Stomach (tissue), 9 donors: ENCODE results near the gene FBXW8. TPM values are rescaled to one million over a fixed set of nuclear protein-coding genes. Genes with fewer than 3 reads are reported as not detected.

ENCODE experiments used
- DNase-seq, 2 donors: peaks; one replicate each; pipeline versions ENCODE4 v3.0.0 to v3.0.0-alpha.2; 2013 to 2019
- H3K27ac ChIP-seq, 5 donors: fragments of 200-600 bp in 4 of 5; sonication (generic) in 4 of 5; one replicate each; pipeline ENCODE4 v1.5.1; 2013 to 2019; ENCODE audit warnings: mild to moderate bottlenecking in 1 of 5, moderate library complexity in 1 of 5
- H3K27me3 ChIP-seq, 3 donors: fragments of 200-600 bp; sonication (generic); one replicate each; pipeline ENCODE4 v1.5.1; 2017 to 2019; ENCODE audit warnings: mixed run types in 1 of 3
- H3K36me3 ChIP-seq, 4 donors: fragments of 200-600 bp; sonication (generic); 1 replicate in 3 of 4; 2 replicates in 1 of 4; pipeline ENCODE4 v1.5.1; 2016 to 2019
- H3K4me1 ChIP-seq, 4 donors: fragments of 200-600 bp; sonication (generic); one replicate each; pipeline ENCODE4 v1.5.1; 2016 to 2019
- H3K4me3 ChIP-seq, 4 donors: fragments of 200-600 bp; sonication (generic) in 3 of 4; one replicate each; pipeline ENCODE4 v1.5.1; 2016 to 2019; ENCODE audit warnings: mild to moderate bottlenecking in 1 of 4
- H3K9me3 ChIP-seq, 4 donors: fragments of 200-600 bp; sonication (generic); one replicate each; pipeline ENCODE4 v1.5.1; 2016 to 2019
- EP300 ChIP-seq: sonication (generic); formaldehyde crosslinking; IDR thresholded peaks from one replicate; pipeline ENCODE4 v1.6.1; 2017; ENCODE audit warnings: antibody characterized with exemption
- POLR2A ChIP-seq, 4 donors: fragments of 450-650 bp; IDR thresholded peaks; one replicate each; pipeline ENCODE4 v1.6.1; 2016; ENCODE audit warnings: antibody characterized with exemption in 4 of 4, control low read depth in 2 of 4, mild to moderate bottlenecking in 1 of 4, moderate library complexity in 1 of 4
- POLR2AphosphoS5 ChIP-seq, 3 donors: sonication (generic); formaldehyde crosslinking; IDR thresholded peaks; one replicate each; pipeline ENCODE4 v1.6.1; 2016; ENCODE audit warnings: antibody characterized with exemption in 3 of 3
- WGBS, 5 donors: extraction: QIAGEN DNeasy Blood & Tissue Kit in 3 of 5; methylation state at CpG; one replicate each; pipeline versions ENCODE4 v1.1.5 to v1.1.7; 2013 to 2018; 5-methylcytosine and 5-hydroxymethylcytosine counted together
- intact Hi-C: fragments of 100-400 bp; cut with DNase I; formaldehyde crosslinking; loops from one replicate; pipeline ENCODE4 v1.15.1; 2023; ENCODE audit warnings: low total_unique reads
- polyA plus RNA-seq, 3 donors: library from polyadenylated mRNA; stranded (reverse); fragments of 200-250 nt; gene quantifications; one replicate each; pipeline ENCODE4 v1.2.3, GENCODE V29; 2013
- total RNA-seq, 5 donors: library from RNA; depleted of rRNA; stranded (reverse); fragments of >200 nt; gene quantifications; one replicate each; pipeline versions ENCODE4 v1.1.0 to v1.2.3, GENCODE V29; 2014 to 2016
- TF ChIP-seq, protein P1 (sequence below), 7 experiments: fragments of 450-650 bp in 4 of 7; fragments of 200-600 bp in 3 of 7; sonication (generic) in 3 of 7; IDR thresholded peaks; one replicate each; pipeline ENCODE4 v1.5.1; 2016 to 2019; ENCODE audit warnings: antibody characterized with exemption in 7 of 7, control low read depth in 2 of 7, mild to moderate bottlenecking in 1 of 7
- donor health status: healthy with polysubstance abuse.
- donor health status: Bipolar disorder and iron deficiency.
- donor health status: healthy.

Gene FBXW8
- total and polyA plus RNA-seq, 8 donors, result 3.2 to 28.7 (median 6.7) TPM

DNA sequence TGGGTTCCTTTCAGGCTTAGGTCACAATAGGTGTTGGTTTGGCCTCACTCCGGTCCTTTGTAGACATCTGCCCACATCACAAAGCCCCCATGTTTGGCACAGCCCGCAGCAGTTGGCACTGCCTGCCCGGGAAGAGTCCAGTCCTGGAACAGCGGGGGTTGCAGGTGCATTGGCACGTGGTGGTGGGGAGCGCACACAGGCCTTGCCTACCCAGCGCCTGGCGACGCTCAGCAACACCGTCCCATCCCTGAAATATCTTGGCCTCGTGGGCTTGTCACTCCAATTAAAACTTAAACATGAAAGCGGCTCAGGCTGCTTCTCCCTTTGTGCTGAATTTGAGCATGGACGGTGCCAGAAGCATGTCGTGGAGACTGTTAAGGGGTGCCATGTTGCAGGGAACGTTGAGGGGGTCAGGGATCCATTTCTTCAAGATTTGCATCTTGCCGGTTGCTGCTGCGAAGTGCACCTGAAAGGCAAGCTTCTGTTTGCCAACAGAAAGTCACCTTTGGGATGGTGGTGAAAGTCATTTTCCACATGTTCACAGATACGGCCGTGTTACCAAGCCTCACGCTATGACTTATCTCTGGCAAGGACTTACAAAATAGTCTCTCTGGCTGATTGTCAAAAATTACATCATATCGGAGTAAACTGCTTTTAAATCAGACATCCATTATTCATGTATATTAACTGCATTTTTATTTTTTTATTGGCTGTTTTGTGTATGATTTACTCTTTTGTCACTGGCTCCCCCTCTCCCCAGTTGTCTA lies 91.5 kb downstream of the FBXW8 start:
- Histone ChIP-seq H3K4me3 (no peak overlapping the region), H3K27ac (peak overlapping the region in 1 of 5 donors; percentile 35), H3K36me3 (peaks cover 13 to 66% (median 58%) of the 10 kb centered on the region in 4 donors), H3K4me1 (peaks cover 0 to 4% (median 0%) of the 10 kb centered on the region in 4 donors), H3K27me3 (no peaks in the 10 kb centered on the region), H3K9me3 (no peaks in the 10 kb centered on the region)
- TF ChIP-seq POLR2A (IDR thresholded peaks at IDR 0.05) (no peak), POLR2AphosphoS5 (IDR thresholded peaks at IDR 0.05) (peak in 1 of 3 donors; percentile 25), EP300 (no peak)
- TF ChIP-seq, protein P1, sequence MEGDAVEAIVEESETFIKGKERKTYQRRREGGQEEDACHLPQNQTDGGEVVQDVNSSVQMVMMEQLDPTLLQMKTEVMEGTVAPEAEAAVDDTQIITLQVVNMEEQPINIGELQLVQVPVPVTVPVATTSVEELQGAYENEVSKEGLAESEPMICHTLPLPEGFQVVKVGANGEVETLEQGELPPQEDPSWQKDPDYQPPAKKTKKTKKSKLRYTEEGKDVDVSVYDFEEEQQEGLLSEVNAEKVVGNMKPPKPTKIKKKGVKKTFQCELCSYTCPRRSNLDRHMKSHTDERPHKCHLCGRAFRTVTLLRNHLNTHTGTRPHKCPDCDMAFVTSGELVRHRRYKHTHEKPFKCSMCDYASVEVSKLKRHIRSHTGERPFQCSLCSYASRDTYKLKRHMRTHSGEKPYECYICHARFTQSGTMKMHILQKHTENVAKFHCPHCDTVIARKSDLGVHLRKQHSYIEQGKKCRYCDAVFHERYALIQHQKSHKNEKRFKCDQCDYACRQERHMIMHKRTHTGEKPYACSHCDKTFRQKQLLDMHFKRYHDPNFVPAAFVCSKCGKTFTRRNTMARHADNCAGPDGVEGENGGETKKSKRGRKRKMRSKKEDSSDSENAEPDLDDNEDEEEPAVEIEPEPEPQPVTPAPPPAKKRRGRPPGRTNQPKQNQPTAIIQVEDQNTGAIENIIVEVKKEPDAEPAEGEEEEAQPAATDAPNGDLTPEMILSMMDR (IDR thresholded peaks at IDR 0.05), result no peak
- intact Hi-C loops, result no loop called here
- DNase-seq, result peak in 1 of 2 donors; percentile 53
- 66 to 77% (median 70%) methylated on average over 20 to 21 of the region's 21 CpGs for WGBS, 5 donors

DNA sequence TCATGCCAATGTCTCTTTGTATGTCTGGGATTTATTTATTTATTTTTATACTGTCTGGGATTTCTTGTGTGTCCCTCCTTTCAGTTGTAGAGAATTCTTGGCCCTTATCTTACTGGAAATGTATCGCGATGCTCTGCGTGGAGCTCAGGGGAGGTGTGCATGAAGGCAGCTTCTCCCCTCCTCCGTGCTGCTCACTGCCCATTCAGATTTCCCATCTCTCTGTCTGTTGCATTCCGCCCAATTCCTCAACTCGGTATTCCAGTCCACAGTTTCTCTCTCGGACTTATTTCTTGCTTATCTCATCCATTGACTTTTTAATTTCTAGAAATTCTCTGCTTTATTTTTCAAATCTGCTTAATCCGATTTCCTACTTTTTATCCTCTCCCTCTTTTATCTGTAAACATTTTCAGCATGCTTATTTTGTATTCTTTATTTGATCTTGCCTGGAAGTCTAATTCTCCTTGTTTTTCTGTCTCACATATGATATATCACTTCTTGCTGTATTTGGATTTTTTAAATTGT lies 93.2 kb downstream of the FBXW8 start:
- Histone ChIP-seq H3K4me3 (no peak overlapping the region), H3K36me3 (peaks cover 13 to 65% (median 60%) of the 10 kb centered on the region in 4 donors), H3K9me3 (no peaks in the 10 kb centered on the region), H3K4me1 (peaks cover 0 to 4% (median 0%) of the 10 kb centered on the region in 4 donors), H3K27me3 (no peaks in the 10 kb centered on the region), H3K27ac (no peak overlapping the region)
- WGBS, 5 donors, result 90 to 98% (median 92%) methylated on average over 8 of the region's 8 CpGs
- TF ChIP-seq POLR2AphosphoS5 (IDR thresholded peaks at IDR 0.05), result no peak
- TF ChIP-seq, protein P1 (IDR thresholded peaks at IDR 0.05), result no peak
- no peak for TF ChIP-seq POLR2A (IDR thresholded peaks at IDR 0.05)
- TF ChIP-seq EP300, result no peak
- no peak for DNase-seq
- intact Hi-C loops, result no loop called here

DNA sequence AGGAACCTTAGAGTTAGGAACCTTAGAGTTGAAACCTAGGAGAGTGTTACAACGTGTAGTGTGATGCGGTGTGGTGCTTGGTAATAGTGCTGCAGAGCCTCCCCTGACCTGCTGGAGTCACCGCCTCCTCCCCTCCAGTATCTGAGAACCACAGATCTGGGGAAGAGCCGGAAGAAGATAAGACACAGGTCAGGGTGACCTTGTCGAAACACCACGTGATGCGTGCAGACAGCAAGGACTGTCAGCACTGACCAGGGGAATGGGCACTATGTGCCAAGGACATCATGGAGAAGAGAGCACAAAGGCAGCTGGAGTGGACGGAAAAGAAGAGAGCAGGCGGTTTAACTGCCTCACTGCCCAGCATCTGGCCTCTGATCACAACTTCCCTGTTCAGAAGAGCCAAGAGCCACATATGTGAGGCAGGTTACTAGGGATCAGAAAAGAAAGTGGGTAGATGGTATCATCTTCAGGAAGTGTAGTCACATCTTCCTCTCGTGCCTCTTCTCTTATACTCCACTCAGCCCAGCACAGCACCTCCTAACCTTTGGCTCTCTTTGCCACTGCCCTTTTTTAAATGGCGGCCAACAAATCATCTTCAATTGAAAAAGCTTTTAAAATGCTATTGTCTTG lies 94.8 kb downstream of the FBXW8 start:
- Histone ChIP-seq H3K4me3 (no peak overlapping the region), H3K9me3 (no peaks in the 10 kb centered on the region), H3K27ac (no peak overlapping the region), H3K27me3 (no peaks in the 10 kb centered on the region), H3K36me3 (peaks cover 13 to 73% (median 64%) of the 10 kb centered on the region in 4 donors), H3K4me1 (peaks cover 0 to 4% (median 0%) of the 10 kb centered on the region in 4 donors)
- WGBS, 5 donors, result 87 to 94% (median 90%) methylated on average over 11 of the region's 11 CpGs
- intact Hi-C loops, result no loop called here
- DNase-seq, result no peak
- no peak for TF ChIP-seq EP300
- TF ChIP-seq, protein P1 (IDR thresholded peaks at IDR 0.05), result no peak
- no peak for TF ChIP-seq POLR2A (IDR thresholded peaks at IDR 0.05)
- TF ChIP-seq POLR2AphosphoS5 (IDR thresholded peaks at IDR 0.05), result no peak

DNA sequence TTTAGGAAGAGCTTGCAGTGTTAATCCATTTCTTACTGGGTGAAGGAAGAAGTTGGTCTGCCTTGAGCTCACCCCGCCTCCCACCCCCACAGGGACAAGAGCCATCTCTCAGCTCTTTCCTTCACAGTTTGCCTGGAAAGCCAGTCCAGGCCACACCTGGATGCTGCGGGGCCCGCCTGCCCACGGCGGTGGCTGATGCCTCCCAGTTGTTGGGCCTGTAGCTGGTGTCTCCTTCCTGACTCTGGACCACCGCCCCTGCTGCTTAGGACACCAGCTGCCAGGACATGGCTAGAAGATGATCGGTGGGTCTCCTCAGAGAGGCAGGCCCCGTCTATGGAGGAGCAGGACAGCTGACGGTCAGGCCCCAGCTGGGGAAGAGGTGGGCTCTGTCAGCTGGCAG lies 95.6 kb downstream of the FBXW8 start:
- H3K9me3 ChIP-seq, result no peaks in the 10 kb centered on the region
- no peak for TF ChIP-seq POLR2AphosphoS5 (IDR thresholded peaks at IDR 0.05)
- TF ChIP-seq, protein P1 (IDR thresholded peaks at IDR 0.05), result no peak
- TF ChIP-seq EP300, result no peak
- no peak for TF ChIP-seq POLR2A (IDR thresholded peaks at IDR 0.05)
- no peak for DNase-seq

More for the DNA sequence above, 95.6 kb downstream of the FBXW8 start:
- intact Hi-C loops, result no loop called here
- Histone ChIP-seq H3K27me3 (no peaks in the 10 kb centered on the region), H3K27ac (no peak overlapping the region), H3K4me1 (peaks cover 0 to 4% (median 0%) of the 10 kb centered on the region in 4 donors), H3K36me3 (peaks cover 13 to 78% (median 69%) of the 10 kb centered on the region in 4 donors), H3K4me3 (no peak overlapping the region)
- whole genome bisulfite sequencing, 5 donors, result 85 to 93% (median 92%) methylated on average over 2 to 9 of the region's 9 CpGs
